Tibial artery (tissue), 4 donors: ENCODE measurements around the gene HES4.

Source experiments
- DNase-seq, 2 donors: peaks; one replicate each; pipeline ENCODE4 v3.0.0-alpha.2; 2019
- H3K27ac ChIP-seq, 2 donors: fragments of 200-600 bp; sonication (generic) in 1 of 2; 1 replicate in 1 of 2; 2 replicates in 1 of 2; pipeline ENCODE4 v1.5.1; 2018 to 2019; ENCODE audit warnings: mild to moderate bottlenecking in 1 of 2
- H3K27me3 ChIP-seq, 2 donors: fragments of 200-600 bp; sonication (generic) in 1 of 2; one replicate each; pipeline versions ENCODE4 v1.5.1 to v1.6.0; 2016 to 2019
- H3K36me3 ChIP-seq, 3 donors: fragments of 200-600 bp; sonication (generic) in 2 of 3; one replicate each; pipeline ENCODE4 v1.5.1; 2016 to 2019; ENCODE audit warnings: mild to moderate bottlenecking in 2 of 3
- H3K4me1 ChIP-seq, 4 donors: fragments of 200-600 bp; sonication (generic) in 2 of 4; 1 replicate in 3 of 4; 2 replicates in 1 of 4; pipeline ENCODE4 v1.5.1; 2016 to 2019
- H3K4me3 ChIP-seq, 2 donors: fragments of 200-600 bp; sonication (generic) in 1 of 2; 1 replicate in 1 of 2; 2 replicates in 1 of 2; pipeline ENCODE4 v1.5.1; 2018 to 2019; ENCODE audit warnings: mild to moderate bottlenecking in 2 of 2
- H3K9me3 ChIP-seq, 3 donors: fragments of 200-600 bp; sonication (generic) in 1 of 3; one replicate each; pipeline ENCODE4 v1.5.1; 2016 to 2019
- intact Hi-C: fragments of 100-400 bp; cut with DNase I; formaldehyde crosslinking; loops from one replicate; pipeline ENCODE4 v1.15.0; 2023; ENCODE audit warnings: low total_unique reads
- TF ChIP-seq, protein P1 (sequence below), 2 experiments: fragments of 200-600 bp in 1 of 2; fragments of 450-650 bp in 1 of 2; IDR thresholded peaks; one replicate each; pipeline ENCODE4 v1.5.1; 2017 to 2019; ENCODE audit warnings: antibody characterized with exemption in 2 of 2, mild to moderate bottlenecking in 1 of 2, moderate library complexity in 1 of 2

Gene HES4, protein sequence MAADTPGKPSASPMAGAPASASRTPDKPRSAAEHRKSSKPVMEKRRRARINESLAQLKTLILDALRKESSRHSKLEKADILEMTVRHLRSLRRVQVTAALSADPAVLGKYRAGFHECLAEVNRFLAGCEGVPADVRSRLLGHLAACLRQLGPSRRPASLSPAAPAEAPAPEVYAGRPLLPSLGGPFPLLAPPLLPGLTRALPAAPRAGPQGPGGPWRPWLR

DNA sequence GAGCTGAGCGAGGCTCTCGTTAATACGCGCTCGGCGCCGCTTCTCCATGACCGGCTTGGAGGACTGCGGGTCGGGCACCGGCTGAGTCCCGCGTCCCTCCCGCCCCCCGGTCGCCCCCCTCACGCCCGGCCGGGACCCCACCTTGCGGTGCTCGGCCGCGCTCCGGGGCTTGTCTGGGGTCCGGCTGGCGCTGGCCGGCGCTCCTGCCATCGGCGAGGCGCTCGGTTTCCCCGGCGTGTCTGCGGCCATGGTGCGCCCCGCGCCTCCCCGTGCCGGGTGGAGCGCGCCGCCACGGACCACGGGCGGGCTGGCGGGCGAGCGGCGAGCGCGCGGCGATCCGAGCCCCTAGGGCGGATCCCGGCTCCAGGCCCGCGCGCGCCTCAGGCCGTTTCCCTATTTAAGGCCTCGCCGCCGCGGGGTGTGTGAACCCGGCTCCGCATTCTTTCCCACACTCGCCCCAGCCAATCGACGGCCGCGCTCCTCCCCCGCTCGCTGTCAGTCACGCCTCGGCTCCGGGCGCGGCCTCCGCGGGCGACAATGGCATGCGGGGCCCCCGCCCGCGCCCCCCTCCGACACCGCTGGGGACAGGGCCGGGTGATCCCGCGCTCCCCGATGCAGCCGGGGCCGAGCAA lies at the start of gene HES4:
Gene HES4 (minus strand): TSS at position 373 of the 632 bp plus-strand sequence. CDS start 124 bp downstream, at position 249.
- no peaks in the 10 kb centered on the region for H3K27me3 ChIP-seq

DNA sequence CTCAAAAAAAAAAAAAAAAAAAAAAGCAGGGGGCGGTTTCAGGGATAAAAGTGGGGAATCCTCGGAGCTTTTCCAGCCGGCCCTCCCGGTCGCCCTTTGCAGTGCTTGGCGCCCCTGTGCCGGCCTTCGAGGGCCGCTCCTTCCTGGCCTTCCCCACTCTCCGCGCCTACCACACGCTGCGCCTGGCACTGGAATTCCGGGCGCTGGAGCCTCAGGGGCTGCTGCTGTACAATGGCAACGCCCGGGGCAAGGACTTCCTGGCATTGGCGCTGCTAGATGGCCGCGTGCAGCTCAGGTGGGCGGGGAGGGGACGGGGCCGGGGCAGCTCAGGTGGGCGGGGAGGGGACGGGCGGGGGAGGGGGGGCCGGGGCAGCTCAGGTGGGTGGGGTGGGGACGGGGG lies 48.9 kb upstream of the HES4 start:
- Histone ChIP-seq H3K27me3 (no peaks in the 10 kb centered on the region), H3K4me1 (no peaks in the 10 kb centered on the region), H3K4me3 (no peak overlapping the region), H3K36me3 (peaks cover 0 to 91% (median 37%) of the 10 kb centered on the region in 3 donors), H3K27ac (no peak overlapping the region), H3K9me3 (no peaks in the 10 kb centered on the region)
- intact Hi-C loops = no loop called here
- TF ChIP-seq, protein P1, sequence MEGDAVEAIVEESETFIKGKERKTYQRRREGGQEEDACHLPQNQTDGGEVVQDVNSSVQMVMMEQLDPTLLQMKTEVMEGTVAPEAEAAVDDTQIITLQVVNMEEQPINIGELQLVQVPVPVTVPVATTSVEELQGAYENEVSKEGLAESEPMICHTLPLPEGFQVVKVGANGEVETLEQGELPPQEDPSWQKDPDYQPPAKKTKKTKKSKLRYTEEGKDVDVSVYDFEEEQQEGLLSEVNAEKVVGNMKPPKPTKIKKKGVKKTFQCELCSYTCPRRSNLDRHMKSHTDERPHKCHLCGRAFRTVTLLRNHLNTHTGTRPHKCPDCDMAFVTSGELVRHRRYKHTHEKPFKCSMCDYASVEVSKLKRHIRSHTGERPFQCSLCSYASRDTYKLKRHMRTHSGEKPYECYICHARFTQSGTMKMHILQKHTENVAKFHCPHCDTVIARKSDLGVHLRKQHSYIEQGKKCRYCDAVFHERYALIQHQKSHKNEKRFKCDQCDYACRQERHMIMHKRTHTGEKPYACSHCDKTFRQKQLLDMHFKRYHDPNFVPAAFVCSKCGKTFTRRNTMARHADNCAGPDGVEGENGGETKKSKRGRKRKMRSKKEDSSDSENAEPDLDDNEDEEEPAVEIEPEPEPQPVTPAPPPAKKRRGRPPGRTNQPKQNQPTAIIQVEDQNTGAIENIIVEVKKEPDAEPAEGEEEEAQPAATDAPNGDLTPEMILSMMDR (IDR thresholded peaks at IDR 0.05) = no peak
- DNase-seq = no peak

More for the DNA sequence above, at the start of gene HES4:
- DNase-seq = peak; percentile 91 to 96
- intact Hi-C loops = no loop called here
- peaks cover 0 to 10% (median 0%) of the 10 kb centered on the region in 3 donors for H3K36me3 ChIP-seq
- H3K4me3 ChIP-seq = peak within 1 kb of the TSS; percentile 67 to 89
- H3K9me3 ChIP-seq = no peaks in the 10 kb centered on the region
- TF ChIP-seq, protein P1 (IDR thresholded peaks at IDR 0.05) = peak in 1 of 2 experiments; percentile 19
- peaks cover 0 to 53% (median 27%) of the 10 kb centered on the region in 4 donors for H3K4me1 ChIP-seq
- H3K27ac ChIP-seq = peak within 1 kb of the TSS; percentile 100

DNA sequence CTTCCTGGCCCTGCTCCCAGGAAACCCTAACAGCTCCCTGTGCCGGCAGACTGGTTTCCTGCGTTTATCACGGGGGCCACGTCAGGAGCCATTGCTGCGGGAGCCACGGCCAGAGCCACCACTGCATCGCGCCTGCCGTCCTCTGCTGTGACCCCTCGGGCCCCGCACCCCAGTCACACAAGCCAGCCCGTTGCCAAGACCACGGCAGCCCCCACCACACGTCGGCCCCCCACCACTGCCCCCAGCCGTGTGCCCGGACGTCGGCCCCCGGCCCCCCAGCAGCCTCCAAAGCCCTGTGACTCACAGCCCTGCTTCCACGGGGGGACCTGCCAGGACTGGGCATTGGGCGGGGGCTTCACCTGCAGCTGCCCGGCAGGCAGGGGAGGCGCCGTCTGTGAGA lies 48.1 kb upstream of the HES4 start:
- no peaks in the 10 kb centered on the region for H3K27me3 ChIP-seq
- peaks cover 0 to 91% (median 37%) of the 10 kb centered on the region in 3 donors for H3K36me3 ChIP-seq
- no peak for DNase-seq
- no peak overlapping the region for H3K27ac ChIP-seq
- TF ChIP-seq, protein P1 (IDR thresholded peaks at IDR 0.05) = no peak
- no peaks in the 10 kb centered on the region for H3K9me3 ChIP-seq
- intact Hi-C loops = no loop called here
- H3K4me1 ChIP-seq = no peaks in the 10 kb centered on the region
- no peak overlapping the region for H3K4me3 ChIP-seq

DNA sequence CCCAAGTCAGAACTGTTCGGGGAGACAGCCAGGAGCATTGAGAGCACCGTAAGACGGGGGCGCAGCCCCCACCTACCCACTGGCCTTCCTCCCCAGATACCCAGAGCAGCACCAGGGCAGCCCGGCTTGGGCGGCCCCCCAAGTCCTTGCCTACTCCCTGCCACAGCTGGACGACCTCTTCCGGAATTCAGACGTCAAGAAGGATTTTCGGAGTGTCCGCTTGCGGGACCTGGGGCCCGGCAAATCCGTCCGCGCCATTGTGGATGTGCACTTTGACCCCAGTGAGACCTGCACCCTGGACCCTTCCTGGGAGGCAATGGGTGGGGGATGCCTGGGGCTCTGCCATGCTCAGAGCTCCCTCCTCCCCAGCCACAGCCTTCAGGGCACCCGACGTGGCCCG lies 47.5 kb upstream of the HES4 start:
- DNase-seq = no peak
- TF ChIP-seq, protein P1 (IDR thresholded peaks at IDR 0.05) = no peak
- Histone ChIP-seq H3K4me3 (no peak overlapping the region), H3K9me3 (no peaks in the 10 kb centered on the region), H3K27me3 (no peaks in the 10 kb centered on the region), H3K4me1 (no peaks in the 10 kb centered on the region), H3K27ac (no peak overlapping the region), H3K36me3 (peaks cover 0 to 90% (median 37%) of the 10 kb centered on the region in 3 donors)
- intact Hi-C loops = no loop called here

DNA sequence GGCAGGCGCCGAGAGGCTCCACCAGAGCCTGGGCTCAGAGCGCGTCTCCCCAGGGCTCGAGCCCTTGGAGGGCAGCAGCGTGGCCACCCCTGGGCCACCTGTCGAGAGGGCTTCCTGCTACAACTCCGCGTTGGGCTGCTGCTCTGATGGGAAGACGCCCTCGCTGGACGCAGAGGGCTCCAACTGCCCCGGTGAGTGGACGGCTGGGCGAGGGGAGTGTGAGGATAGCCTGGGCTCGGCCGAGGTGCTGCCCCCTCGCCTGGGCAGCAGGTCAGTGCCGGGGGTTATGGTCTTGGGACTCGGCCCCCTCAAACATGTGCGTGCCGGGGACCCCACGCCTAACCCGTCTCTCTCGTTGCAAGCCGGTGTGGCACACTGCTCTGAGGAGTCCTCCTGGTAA lies 46.9 kb upstream of the HES4 start:
- H3K27me3 ChIP-seq = no peaks in the 10 kb centered on the region
- peaks cover 0 to 85% (median 35%) of the 10 kb centered on the region in 3 donors for H3K36me3 ChIP-seq
- H3K9me3 ChIP-seq = no peaks in the 10 kb centered on the region
- DNase-seq = no peak
- TF ChIP-seq, protein P1 (IDR thresholded peaks at IDR 0.05) = no peak
- H3K27ac ChIP-seq = no peak overlapping the region
- no peak overlapping the region for H3K4me3 ChIP-seq
- intact Hi-C loops = no loop called here
- no peaks in the 10 kb centered on the region for H3K4me1 ChIP-seq
